Effector memory CD4-positive, alpha-beta T cell (primary cell): Measurements from ENCODE around the gene GNAT2.

Source experiments
- DNase-seq, 3 donors: peaks; one replicate each; pipeline ENCODE4 v3.0.0-alpha.2; 2020
- H3K27ac ChIP-seq: 2 replicates; pipeline ENCODE4 v1.7.0; 2013; ENCODE audit warnings: mild to moderate bottlenecking, low read length, moderate library complexity; ENCODE audit not compliant: insufficient read depth, poor library complexity, severe bottlenecking
- H3K27me3 ChIP-seq: replicated peaks from 2 replicates; pipeline ENCODE4 v1.7.0; 2013; ENCODE audit warnings: mild to moderate bottlenecking, low read length; ENCODE audit not compliant: insufficient read depth, control insufficient read depth, poor library complexity, severe bottlenecking
- H3K36me3 ChIP-seq: 2 replicates; pipeline ENCODE4 v1.7.0; 2013; ENCODE audit warnings: mild to moderate bottlenecking, low read length, moderate library complexity; ENCODE audit not compliant: control insufficient read depth, insufficient read depth
- H3K4me1 ChIP-seq: 2 replicates; pipeline ENCODE4 v1.7.0; 2013; ENCODE audit warnings: low read length, mild to moderate bottlenecking; ENCODE audit not compliant: control insufficient read depth, insufficient read depth, poor library complexity, severe bottlenecking
- H3K4me3 ChIP-seq: 2 replicates; pipeline ENCODE4 v1.7.0; 2013; ENCODE audit warnings: low read length, low read depth, mild to moderate bottlenecking; ENCODE audit not compliant: insufficient read depth, poor library complexity, severe bottlenecking
- H3K9me3 ChIP-seq: 2 replicates; pipeline ENCODE4 v1.7.0; 2013; ENCODE audit warnings: mild to moderate bottlenecking, low read length, moderate library complexity; ENCODE audit not compliant: control insufficient read depth

Gene GNAT2

DNA sequence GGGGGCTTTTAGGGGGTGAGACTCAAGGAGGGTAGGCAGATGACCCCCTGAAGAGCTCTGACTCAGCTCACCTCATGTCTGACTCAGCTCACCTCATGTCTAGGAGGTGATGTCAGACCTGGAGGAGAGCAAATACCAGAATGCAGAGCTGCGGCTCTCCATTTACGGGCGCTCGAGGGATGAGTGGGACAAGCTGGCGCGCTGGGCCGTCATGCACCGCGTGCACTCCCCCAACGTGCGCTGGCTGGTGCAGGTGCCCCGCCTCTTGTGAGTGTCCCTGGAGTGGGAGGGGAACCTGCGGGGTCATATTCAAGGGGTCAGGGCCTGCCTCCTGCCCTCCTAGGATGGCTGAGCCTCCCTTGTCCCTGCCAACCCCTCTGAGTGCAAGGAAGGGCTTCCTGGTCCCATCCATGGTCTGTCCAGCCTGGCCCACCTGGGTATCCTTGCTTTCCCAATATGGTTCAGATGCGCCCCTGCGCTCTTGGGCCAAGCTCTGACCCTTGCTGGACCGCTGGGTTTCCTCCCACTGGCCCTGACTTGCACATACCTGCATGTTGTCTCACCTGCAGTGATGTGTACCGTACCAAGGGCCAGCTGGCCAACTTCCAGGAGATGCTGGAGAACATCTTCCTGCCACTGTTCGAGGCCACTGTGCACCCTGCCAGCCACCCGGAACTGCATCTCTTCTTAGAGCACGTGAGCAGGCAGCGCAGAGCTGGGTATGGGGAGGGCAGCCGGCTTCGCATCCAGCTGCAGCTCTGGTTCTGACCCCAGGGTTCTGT lies 9.3 kb upstream of the GNAT2 start:
- DNase-seq = no peak
- Histone ChIP-seq H3K9me3 (no peaks in the 10 kb centered on the region), H3K27me3 (no peaks in the 10 kb centered on the region), H3K4me3 (no peak overlapping the region), H3K4me1 (peaks cover 12% of the 10 kb centered on the region), H3K36me3 (peaks cover 68% of the 10 kb centered on the region), H3K27ac (no peak overlapping the region)

DNA sequence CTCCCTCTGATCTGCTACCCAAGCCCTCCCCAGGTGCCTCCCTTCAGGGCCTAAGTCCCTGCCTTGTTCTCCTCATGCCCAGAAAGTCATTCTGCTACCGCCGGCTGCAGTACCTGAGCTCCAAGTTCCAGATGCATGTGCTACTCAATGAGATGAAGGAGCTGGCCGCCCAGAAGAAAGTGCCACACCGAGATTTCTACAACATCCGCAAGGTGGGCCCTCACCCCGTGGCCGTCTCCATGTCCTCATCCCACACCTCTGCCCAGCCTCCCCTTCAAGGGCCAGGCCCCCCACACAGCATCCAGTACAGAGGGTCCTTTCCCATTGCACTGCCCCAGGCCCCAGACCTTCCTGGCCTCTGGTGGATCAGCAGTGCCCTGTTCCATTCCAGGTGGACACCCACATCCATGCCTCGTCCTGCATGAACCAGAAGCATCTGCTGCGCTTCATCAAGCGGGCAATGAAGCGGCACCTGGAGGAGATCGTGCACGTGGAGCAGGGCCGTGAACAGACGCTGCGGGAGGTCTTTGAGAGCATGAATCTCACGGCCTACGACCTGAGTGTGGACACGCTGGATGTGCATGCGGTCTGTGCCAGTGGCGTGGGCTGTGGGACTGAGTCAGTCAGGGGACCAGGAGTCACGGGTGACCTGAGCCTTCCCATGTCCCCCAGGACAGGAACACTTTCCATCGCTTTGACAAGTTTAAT lies 8.4 kb upstream of the GNAT2 start:
- no peaks in the 10 kb centered on the region for H3K27me3 ChIP-seq
- H3K4me3 ChIP-seq = no peak overlapping the region
- no peaks in the 10 kb centered on the region for H3K9me3 ChIP-seq
- H3K36me3 ChIP-seq = peaks cover 68% of the 10 kb centered on the region
- H3K27ac ChIP-seq = no peak overlapping the region
- DNase-seq = no peak
- peaks cover 21% of the 10 kb centered on the region for H3K4me1 ChIP-seq

DNA sequence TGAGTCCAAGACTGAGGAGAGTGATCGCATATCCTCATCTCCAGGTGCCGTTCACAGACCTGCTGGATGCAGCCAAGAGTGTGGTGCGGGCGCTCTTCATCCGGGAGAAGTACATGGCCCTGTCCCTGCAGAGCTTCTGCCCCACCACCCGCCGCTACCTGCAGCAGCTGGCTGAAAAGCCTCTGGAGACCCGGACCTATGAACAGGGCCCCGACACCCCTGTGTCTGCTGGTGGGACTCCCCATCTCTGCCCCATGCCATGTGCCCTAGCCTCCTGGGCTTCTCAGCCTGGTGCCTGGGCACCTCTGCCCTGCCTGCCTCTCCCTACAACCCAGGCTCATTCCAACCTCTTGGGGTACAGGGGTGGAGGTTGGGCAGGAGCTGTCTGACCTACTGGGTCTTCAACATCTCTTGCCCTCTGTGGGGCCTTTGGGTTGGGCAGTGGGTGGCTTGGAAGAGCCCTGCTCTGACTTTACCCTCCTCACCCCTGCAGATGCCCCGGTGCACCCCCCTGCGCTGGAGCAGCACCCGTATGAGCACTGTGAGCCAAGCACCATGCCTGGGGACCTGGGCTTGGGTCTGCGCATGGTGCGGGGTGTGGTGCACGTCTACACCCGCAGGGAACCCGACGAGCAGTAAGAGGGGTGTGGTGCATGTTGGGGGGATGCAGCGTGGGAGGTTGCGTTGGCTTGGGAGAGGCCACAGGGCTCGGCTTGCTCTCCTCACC lies 7.4 kb upstream of the GNAT2 start:
- H3K27ac ChIP-seq = no peak overlapping the region
- peaks cover 31% of the 10 kb centered on the region for H3K4me1 ChIP-seq
- no peak overlapping the region for H3K4me3 ChIP-seq
- DNase-seq = no peak
- H3K27me3 ChIP-seq = no peaks in the 10 kb centered on the region
- no peaks in the 10 kb centered on the region for H3K9me3 ChIP-seq
- peaks cover 62% of the 10 kb centered on the region for H3K36me3 ChIP-seq

DNA sequence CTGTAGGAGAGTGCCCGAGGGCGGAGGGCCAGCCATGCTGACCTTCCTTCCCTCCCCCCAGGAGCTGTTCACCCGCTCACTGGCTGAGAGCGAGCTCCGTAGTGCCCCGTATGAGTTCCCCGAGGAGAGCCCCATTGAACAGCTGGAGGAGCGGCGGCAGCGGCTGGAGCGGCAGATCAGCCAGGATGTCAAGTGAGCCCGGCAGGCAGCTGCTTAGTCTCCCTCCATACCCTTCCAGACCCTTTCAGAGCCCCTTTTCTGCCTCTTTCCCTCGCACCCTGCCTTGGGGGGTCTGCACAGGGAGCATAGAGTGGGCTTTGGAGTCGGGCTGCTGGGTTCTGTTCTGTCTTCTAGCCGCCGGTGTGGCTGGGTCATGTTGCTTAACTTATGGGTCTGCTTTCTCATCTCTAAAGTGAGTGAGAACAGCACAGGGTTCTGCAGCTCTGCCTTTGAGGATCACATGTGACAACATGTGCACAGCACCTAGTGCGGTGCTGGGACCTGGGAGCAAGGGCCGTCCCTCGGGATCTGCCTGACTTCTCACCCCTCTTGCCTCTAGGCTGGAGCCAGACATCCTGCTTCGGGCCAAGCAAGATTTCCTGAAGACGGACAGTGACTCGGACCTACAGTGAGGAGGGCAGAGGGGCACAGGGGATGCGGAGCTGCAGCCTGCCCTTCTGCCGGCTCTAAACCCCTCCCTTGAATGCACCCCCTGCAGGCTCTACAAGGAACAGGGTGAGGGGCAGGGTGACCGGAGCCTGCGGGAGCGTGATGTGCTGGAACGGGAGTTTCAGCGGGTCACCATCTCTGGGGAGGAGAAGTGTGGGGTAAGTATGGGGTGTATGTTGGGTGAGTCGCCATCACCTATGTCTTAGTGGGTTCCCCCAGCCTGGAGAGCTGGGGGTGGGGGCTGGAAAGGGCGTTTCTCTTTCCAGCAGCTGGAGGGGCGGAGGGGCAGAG lies 6.5 kb upstream of the GNAT2 start:
- no peak overlapping the region for H3K4me3 ChIP-seq
- no peak overlapping the region for H3K27ac ChIP-seq
- no peaks in the 10 kb centered on the region for H3K27me3 ChIP-seq
- DNase-seq = no peak
- H3K4me1 ChIP-seq = peaks cover 37% of the 10 kb centered on the region
- peaks cover 52% of the 10 kb centered on the region for H3K36me3 ChIP-seq
- H3K9me3 ChIP-seq = no peaks in the 10 kb centered on the region

DNA sequence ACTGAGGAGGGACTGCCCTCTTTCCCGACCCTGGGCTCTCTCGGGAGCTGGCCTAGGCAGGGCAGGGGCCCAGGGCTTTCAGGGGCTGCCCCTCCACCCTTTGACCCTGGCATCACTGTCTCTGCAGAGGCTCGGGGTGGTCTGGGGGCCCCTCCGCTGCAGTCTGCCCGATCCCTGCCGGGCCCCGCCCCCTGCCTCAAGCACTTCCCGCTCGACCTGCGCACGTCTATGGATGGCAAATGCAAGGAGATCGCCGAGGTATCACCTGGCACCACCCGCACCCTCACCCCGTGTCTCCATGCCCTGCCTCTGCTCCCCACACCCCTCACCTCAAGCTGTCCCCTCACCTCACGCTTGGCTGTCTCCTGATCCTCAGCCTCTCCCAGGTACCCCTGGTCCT lies 5.8 kb upstream of the GNAT2 start:
- H3K4me3 ChIP-seq = no peak overlapping the region
- H3K36me3 ChIP-seq = peaks cover 48% of the 10 kb centered on the region
- H3K27me3 ChIP-seq = no peaks in the 10 kb centered on the region
- peaks cover 37% of the 10 kb centered on the region for H3K4me1 ChIP-seq
- no peak for DNase-seq
- H3K9me3 ChIP-seq = no peaks in the 10 kb centered on the region
- no peak overlapping the region for H3K27ac ChIP-seq

DNA sequence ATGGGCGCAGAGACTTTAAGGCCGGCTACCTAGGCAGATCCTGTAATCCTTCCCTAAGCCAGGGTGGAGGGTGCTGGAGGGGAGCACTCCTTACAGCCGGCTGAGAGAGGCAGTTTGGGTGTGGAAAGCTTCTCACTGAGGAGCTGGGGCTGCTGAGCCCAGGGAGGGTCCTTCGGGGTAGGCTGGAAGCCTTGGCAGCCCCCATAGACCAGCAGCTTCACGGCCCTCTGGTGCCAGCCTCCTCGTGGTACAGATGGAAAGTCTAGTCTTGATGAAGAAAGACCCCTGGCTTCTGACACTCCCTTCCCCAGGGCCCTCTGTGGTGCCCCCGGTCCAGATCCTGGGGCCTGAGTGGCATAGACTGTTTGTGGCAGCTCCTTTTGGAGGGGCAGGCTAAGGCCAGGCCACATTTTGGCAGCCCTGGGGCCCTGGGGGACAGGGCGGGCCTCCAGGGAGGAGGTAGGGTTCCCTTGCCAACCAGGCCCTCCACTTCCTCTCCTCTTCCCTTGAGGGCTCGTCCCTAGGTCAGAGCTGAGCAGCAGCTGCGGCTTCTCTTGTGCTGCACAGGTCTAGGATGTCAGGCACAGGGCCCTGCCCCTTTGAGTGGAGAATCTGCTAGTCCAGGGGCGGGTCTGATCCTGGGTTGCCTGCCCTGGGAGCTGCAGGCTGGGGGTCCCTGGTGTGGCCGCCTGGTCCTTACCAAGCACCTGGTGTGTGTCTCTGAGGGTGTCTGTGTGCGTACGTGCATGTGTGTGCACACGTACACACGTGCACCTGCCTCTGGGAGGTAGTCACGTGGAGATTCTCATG lies 5.0 kb upstream of the GNAT2 start:
- peaks cover 40% of the 10 kb centered on the region for H3K4me1 ChIP-seq
- peaks cover 43% of the 10 kb centered on the region for H3K36me3 ChIP-seq
- peak overlapping the region; percentile 97 for H3K27ac ChIP-seq
- H3K9me3 ChIP-seq = no peaks in the 10 kb centered on the region
- no peaks in the 10 kb centered on the region for H3K27me3 ChIP-seq
- DNase-seq = no peak
- peak overlapping the region; percentile 24 for H3K4me3 ChIP-seq

DNA sequence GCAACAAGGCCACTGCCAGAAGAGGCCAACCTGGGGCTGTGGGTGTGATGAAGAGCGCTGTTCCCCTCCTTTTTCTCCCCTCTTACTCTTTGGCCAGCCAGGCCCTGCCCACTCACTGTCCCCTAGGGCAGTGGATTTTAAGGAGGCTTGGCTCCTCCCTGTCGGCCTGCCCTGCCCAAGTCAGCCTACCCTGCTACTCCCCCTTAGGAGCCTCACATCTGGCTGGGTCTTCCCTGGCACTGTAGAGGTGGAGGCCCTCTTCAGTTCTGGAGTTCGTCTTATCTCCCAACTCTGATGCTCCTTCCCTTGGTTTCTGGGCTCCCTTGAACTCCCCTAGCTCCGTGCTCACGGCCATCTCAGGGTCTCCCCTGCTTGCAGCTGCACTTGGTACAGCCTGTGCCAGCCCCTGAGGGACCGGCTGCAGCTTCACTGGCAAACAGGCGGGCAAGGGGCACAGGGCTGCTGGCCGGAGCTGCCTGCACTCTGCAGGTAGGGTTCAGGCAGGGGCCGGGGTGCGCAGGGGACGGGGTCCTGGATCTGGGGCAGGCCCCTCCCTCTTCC lies 4.3 kb upstream of the GNAT2 start:
- H3K36me3 ChIP-seq = peaks cover 35% of the 10 kb centered on the region
- DNase-seq = no peak
- no peaks in the 10 kb centered on the region for H3K27me3 ChIP-seq
- H3K27ac ChIP-seq = peak overlapping the region; percentile 97
- H3K4me3 ChIP-seq = peak overlapping the region; percentile 24
- no peaks in the 10 kb centered on the region for H3K9me3 ChIP-seq
- H3K4me1 ChIP-seq = peaks cover 48% of the 10 kb centered on the region

DNA sequence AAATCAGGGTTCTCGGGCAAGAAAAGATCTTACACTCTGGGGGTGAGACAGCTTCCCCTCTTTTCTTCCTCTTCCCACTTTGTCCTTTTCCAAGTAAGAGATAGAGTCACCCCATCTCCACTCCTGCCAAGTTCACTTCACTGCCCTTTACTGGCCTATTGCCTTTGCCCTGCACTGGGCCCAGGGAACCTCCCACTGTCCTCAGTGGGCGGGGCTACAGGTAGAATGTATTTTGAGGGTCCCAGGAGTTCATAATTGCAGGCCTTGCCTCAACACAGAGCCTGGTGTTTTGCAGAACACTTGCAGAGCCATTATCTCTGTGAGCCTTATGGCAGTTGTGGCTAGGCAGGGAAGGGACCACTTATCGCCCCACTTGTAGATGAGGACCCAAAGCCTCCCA lies 3.5 kb upstream of the GNAT2 start:
- no peak for DNase-seq
- Histone ChIP-seq H3K27ac (peak overlapping the region; percentile 97), H3K4me1 (peaks cover 54% of the 10 kb centered on the region), H3K27me3 (no peaks in the 10 kb centered on the region), H3K36me3 (peaks cover 27% of the 10 kb centered on the region), H3K9me3 (no peaks in the 10 kb centered on the region), H3K4me3 (peak overlapping the region; percentile 78)
